ENCODE results near the gene B3GALT4.
"Not testable (repeated sequence)": the region's sequence is repeated elsewhere in the genome, so short reads cannot be mapped to it uniquely, and the experiment has no call there.

B3GALT4 gene

GRCh38 chr6:33272275-33273128 is 4.4 kb upstream of the B3GALT4 start:
- DNase-seq, result no peak

- DNase-seq, result no peak
Measured at GRCh38 chr6:33273129-33273923, 3.6 kb upstream of the B3GALT4 start.

DNA sequence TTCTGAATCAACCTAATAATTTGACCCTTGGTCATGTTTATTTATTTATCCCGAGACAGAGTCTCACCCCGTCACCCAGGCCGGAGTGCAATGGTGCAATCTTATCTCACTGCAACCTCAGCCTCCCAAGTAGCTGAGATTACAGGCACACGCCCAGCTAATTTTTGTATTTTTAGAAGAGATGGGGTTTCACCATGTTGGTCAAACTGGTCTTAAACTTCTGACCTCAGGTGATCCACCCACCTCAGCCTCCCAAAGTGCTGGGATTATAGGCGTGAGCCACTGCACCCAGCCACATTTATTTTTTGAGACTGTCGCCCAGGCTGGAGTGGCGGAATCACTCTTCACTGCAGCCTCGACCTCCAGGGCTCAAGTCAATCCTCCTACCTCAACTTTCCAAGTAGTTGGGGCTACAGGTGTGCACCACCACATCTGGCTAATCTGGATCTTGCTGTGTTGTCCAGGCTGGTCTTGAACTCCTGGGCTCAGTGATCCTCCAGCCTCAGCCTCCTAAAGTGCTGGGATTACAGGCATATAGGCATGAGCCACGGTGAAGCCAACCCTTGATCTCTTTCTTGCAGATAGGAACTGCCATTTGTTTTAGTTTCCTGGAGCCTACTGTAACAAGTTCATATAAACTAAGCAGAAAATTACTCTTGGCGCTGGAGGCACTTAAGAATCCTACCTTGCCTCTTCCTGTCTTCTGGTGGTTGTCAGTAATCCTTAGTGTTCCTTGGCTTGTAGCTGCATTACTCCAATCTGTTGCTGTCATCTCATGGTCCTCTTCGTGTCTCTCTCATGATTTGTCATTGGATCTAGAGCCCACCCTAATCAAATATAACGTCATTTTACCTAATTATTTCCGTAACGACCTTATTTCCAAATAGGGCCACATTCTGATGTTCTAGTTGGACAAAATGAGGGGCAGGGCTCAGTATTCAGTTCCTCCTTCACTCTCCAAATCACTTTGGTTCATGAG is 2.7 kb upstream of the B3GALT4 start:
- no peak for DNase-seq

- not testable (repeated sequence) for DNase-seq
Measured at GRCh38 chr6:33275795-33276580, 935 bp upstream of the B3GALT4 start.

- no peak for DNase-seq
Measured at GRCh38 chr6:33276581-33276863, 401 bp upstream of the B3GALT4 start.

- DNase-seq, result no peak
Measured at GRCh38 chr6:33277663-33278391, 904 bp downstream of the B3GALT4 start.

- DNase-seq, result no peak
Measured at GRCh38 chr6:33278392-33278741, 1.4 kb downstream of the B3GALT4 start.

GRCh38 chr6:33278810-33279209 is 1.9 kb downstream of the B3GALT4 start:
- DNase-seq, result no peak

- DNase-seq, result no peak
Measured at GRCh38 chr6:33279257-33279695, 2.4 kb downstream of the B3GALT4 start.

DNA sequence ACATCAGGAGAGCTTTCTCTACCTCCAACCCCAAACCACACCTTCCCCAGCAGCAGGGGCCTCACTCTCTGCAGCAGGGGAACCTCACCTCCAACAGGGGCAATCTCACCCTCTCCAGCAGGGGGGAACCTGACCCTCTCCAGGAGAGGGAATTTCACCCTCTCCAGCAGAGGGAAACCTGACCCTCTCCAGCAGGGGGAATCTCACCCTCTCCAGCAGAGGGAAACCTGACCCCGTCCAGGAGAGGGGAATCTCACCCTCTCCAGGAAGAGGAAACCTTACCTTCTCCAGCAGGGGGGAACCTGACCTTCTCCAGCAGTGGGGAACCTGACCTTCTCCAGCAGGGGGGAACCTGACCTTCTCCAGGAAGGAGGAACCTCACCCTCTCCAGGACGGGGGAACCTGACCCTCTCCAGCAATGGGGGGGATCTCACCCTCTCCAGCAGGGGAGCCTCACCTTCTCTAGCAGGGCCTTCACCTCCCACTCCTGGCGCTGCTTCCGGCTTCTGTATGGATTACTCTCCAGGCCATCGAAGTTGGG is 3.1 kb downstream of the B3GALT4 start:
- peak; percentile 19 for DNase-seq

GRCh38 chr6:33280539-33280938 is 3.6 kb downstream of the B3GALT4 start:
- DNase-seq, result no peak

- DNase-seq, result not testable (repeated sequence)
Measured at GRCh38 chr6:33285214-33285613, 8.3 kb downstream of the B3GALT4 start.

- no peak for DNase-seq
Measured at GRCh38 chr6:33286946-33287914, 10.3 kb downstream of the B3GALT4 start.

DNA sequence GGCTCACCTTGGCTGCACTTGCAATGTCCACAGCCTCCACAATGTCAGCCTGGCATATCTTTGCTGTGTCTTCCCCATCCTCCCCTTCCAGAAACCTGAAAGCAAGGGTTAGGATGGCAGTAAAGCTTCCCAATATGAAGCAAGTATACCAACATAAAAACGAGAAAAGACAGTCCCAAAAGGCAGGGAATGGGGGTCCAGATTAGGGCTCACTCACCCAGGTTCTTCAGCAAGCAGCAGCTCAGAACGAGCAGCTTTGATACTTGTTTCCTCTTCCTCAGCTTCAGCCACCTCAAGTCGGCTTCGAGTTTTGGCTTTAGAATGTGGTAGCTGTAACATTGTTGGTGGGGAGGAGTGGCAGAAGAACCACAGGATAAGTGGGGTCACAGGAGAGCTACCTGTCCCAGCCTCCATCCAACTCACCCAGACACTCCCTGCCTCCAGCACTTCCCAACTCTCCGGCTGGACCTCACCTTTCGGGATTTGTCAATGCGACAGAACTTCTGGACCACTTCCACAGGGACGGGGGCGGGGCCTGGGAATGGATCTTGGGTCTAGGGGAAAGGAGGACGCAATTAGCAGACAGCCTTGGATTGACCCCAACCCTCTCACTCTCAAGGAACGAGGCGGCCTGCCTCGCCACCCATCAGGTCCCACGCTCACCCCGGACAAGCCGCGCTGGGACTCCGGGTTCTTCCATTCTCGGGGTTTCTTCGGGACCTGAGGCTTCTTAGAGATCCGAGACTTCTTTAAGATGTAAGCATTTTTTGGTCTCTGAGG is 11.4 kb downstream of the B3GALT4 start:
- DNase-seq, result no peak

GRCh38 chr6:33288921-33289783 is 12.2 kb downstream of the B3GALT4 start, which contains the start of the genes PFDN6 and WDR46:
Gene PFDN6, plus strand, starts transcription at chr6:33289601. Its CDS starts 256 bp downstream, at chr6:33289857.
Gene WDR46, minus strand, starts transcription at chr6:33289239. Its CDS starts 69 bp downstream, at chr6:33289170.
- peak; percentile 94 for DNase-seq

DNA sequence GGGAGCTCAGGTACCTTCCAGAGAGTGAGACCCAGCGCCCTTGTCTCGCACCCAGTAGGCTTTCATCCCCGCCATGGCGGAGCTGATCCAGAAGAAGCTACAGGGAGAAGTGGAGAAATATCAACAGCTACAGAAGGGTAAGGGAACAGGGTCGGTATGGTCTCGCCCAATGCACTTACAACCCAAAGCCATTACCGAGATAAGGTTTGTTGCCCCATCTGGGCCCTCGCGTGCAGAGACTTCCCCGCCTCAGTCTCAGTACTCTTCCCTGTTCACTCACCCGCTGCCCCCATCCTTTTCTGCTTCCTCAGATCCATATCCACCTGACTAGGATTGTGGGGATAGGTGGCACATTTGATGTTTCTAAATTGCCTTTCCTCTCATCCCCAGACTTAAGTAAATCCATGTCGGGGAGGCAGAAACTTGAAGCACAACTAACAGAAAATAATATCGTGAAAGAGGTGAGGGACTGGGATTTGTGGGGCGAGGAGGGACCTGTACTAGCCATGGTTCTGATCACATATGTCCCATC is 12.9 kb downstream of the B3GALT4 start:
- DNase-seq, result no peak

DNA sequence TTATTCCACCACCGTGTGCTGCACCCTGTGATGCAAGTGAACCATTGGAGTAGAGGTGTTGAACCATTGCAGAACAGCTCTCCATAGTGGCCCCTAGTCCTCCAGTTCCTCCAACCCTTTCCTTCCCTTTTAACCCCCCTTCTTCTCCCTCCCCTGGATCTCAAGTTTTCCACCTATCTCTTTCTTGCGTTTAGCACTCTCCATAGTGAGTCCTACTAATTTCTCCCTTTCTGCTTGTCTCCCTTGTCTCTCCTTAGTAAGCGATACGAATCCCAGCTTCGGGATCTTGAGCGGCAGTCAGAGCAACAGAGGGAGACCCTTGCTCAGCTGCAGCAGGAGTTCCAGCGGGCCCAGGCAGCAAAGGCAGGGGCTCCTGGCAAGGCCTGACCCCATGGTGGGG is 13.5 kb downstream of the B3GALT4 start:
- DNase-seq, result no peak

All from DMS79 treated with DMSO at 0.1 percent for 48 hours (cell line).